HG03045 (cell line): ENCODE data around the gene SMIM8.
"Not testable (repeated sequence)": the region's sequence is repeated elsewhere in the genome, so short reads cannot be mapped to it uniquely, and the experiment has no call there.

Source experiments
- ATAC-seq: cut with Tn5 transposase; IDR thresholded peaks from one replicate; pipeline ENCODE4 v1.9.1; 2021; ENCODE audit warnings: mild to moderate bottlenecking, moderate library complexity; ENCODE audit not compliant: unreplicated experiment

The SMIM8 gene, protein sequence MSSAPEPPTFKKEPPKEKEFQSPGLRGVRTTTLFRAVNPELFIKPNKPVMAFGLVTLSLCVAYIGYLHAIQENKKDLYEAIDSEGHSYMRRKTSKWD

DNA sequence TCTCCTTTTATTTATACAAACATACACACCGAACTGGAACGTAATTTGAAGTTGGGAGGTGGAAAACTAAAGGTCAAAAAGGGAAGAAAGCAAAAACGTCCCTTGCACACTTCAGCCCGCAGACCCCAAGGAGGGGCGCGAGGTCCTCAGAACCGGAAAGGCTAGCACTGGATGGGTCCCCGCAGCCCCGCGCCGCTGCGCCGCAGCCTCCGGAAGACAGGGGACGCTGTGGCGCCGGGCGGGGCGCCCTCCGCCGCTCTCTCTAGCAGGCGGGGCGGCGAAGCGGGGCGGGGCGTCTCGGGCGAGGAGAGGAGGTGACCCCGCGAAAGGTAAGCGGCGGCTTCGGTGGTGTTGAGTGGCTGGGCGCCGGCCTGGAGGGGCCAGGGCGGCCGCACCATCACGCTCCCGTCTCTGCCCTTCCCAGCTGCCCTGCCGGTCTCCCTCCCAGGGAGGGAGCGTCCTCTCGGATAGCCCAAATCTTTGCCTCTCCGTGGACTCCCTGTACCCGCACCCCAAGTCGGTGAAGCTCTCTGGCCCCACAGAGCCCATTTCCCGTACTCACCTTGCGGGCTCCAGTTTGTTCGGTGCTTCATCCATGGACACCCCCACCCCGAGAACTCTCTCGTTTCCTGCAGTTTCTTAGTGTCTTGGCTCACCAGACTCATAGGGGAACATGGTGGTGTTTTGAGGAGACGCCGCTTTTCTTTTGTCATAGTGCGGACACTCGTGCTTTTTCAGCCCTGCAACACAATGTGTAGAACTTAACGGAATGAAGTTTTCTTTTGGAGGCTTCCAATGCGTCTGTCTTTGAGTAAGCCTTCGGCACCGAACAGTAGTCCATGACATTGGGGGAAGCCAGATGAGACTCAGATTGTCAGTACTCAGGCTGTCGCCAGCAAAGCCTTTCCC lies at the start of gene SMIM8:
SMIM8 (plus strand) TSS at position 285 of the 909 bp plus-strand sequence. CDS start 14,444 bp downstream, outside the sequence.
- peak; percentile 100 for ATAC-seq

DNA sequence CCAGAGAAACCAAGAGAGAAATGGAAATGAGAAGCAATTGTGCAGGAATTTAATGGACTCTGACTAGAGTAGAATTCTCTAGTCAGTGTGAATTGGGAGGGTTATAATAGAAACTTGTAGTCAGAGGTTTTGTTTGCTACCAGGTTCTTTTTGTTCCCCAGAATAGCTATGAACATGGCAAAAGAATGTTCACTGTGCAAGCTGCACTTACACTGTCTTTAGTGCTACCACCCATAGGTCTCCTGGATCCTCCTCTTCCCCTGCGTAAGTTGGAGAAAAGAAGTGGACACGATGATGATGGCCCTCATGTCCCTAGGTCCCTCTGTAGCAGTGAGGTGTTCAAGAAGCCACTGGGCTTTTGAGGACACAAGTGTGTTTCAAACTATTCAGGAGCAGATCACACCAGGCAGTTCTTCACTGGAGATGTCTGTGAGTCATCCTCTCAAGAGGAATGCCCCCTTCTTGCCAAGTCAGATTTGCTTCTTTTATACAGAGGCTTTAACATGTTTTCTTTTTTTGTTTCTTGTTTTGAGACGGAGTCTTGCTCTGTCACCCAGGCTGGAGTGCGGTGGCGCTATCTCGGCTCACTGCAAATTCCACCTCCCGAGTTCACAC lies 47.6 kb upstream of the SMIM8 start:
- ATAC-seq = no peak

DNA sequence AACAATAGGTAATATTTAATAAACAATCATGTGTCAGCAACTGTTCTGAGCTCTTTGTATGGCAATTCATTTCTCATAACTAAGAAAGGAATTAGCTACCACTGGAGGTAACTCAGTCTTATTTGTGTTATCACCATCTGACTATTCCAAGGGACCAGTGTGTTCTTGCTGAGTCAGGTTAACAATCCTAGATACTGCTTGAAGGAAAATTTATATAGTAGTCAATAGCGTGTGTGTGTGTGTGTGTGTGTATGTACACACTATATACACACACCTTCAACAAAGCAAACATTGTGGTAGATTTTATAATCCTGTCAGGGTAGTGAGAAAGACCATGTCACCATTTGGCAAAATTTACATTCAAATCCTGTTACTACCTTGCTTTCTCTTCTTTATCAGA lies 45.8 kb upstream of the SMIM8 start:
- ATAC-seq = no peak

DNA sequence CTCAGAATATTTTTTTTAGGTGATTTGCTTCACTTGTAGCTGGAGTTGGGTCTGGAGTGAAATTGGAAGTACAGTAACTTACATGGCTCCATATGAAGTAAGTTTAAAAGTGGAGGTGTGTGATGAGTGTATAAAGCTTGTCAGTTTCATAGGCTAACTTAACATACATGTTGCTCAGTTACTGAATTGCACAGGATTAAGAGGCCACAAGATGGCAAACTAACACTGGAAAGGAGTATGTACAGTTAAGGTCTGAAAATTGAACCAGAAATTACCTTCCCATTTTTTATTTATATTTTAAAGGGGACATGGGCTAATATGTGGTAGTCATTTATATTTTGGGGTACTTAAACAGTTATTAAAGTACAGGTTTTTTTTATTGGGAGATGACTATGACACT lies 45.3 kb upstream of the SMIM8 start:
- ATAC-seq = no peak

DNA sequence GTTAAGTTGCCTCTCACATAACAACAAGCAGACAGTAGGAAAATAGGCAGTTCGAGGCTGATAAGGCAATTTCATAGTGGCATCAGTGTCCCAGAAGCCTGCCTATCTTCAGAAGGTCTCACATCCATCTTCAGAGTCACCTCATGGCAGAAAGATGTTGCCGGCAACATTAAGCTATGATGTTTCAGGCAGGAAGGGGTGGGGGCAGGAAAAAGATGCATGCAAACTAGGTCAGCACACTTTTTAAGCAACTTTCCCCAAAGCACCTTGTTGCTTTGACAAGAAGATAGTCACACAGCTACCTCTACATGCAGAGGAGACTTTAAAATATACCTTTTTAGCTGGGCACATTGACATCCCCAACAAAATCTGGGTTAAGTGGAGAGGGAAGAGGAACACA lies 43.2 kb upstream of the SMIM8 start:
- ATAC-seq = no peak

DNA sequence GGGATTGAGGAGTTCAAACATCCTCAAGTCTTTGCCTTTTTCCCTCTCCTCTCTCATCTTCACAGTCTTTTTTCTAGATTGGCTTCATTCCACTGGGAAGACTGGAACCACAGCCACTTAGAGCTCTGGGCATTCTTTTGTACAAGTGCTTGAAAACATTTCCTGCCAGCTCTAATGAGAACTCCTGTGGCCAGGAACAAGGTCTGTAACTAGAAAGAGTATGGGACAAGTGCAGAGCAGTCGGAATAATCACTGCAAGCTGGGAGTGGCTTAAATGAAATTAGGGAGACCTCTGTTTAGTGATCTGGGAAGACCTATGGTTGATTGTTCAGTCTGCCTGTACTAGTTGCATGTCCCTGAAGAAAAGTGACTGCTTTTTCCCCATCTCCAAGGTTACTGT lies 41.0 kb upstream of the SMIM8 start:
- no peak for ATAC-seq

DNA sequence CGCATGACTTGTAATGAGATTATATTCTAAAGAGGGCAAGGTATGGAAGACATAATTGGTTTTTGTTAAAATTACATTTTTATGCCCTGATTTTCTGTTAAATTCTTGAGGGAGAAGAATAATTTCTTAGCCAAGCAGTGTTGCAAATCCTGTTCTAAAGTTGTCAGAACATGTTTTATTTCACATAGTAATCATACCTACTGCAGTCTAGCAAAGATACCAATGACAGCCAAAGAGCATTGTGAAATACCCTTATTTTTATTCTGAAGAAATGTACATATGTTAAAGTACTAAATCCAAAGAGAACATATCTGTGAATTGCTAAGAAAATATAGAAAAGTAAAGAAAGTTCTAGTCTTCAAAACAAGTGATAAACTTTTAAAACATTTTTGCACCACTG lies 39.6 kb upstream of the SMIM8 start:
- no peak for ATAC-seq

DNA sequence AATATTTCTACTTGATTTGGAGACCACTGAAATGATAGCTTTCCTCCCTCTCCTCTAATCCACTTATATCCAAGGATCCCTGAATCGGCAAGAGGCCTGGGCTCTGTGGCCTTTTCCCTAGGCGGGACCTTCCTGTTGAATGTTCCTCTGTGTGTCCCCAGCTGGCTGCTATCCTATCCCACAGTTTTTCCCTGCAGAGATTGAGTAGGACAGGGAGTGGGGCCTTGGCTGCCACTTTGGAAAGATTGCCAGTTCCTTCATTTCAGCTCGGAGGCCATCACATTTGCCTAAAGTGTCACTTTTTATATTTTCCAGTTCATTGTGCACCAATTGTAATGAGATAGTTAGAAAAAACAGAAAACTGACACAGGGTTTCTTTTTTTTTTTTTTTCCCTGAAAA lies 38.9 kb upstream of the SMIM8 start:
- ATAC-seq = no peak

DNA sequence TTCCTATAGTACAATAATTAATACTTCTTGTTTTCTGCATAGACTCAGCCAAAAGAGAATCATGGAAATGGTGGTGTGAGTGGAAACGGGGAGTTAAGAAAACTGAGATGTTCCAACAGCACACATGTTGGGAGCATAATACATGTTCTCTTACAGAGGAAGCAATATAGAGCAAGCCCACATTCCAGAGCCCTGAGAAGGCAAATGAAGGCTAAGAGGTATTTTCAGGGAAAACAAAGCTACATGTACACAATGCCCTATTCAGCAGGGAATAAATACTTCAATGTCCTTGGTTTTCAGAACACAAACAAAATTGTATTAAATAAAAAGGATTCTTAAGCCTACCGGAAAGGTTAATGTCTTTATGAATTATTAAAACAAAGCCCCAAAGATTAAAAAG lies 35.1 kb upstream of the SMIM8 start:
- ATAC-seq = no peak

DNA sequence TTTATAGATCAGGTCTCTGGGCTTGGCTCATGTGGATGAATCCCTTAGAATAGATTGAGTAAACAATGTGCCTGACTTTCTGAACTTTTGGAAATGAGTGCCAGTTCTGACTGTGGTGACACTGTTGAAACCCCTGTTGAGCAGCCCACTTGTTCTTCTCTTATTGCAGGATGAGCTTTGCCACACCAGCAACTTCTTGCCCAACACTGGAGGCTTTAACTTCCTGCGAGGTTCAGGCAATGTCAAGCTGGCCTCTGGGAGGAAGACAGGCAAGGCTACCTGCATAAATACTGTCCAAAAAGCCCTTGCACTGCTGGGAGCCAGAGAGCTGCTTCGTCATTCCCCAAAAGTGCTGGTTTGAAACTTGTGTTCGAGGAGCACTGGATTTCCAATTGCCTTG lies 32.8 kb upstream of the SMIM8 start:
- no peak for ATAC-seq

DNA sequence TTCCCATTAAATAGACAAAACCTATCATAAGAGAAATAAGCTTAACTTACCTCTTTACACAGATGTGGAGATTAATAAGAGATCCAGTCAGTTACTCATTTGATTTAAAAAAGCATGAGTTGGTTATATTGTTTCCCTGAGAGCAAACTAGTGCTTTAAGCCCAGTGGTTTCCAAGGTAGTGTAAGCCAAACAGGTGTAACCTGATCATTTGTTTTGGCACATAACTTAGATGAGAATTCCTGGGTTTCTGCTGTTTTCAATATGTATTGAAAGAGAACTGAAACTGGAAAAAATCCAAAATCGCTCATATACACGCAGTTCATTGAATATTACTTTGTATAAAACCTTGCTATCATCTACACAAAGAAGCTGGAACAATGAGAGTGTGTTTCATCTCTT lies 30.5 kb upstream of the SMIM8 start:
- no peak for ATAC-seq

DNA sequence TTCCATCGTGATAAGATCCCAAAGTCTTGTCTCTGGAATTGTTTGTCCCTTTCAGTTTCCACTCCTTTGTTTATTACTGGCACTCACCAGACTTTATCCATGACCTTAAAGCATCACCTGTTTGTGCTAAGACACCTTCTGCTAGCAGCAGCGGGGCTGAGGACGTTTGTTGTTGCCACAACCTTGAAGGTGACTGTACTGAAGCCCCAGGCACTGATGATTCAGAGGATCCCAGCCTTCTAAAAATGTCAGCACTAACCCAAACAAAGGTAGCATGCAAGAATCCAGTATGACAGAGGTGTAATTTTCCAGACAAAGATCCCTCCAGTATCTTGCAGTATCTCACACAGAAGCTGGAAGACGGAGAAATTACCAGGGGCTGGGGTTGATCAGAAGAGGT lies 28.9 kb upstream of the SMIM8 start:
- no peak for ATAC-seq

DNA sequence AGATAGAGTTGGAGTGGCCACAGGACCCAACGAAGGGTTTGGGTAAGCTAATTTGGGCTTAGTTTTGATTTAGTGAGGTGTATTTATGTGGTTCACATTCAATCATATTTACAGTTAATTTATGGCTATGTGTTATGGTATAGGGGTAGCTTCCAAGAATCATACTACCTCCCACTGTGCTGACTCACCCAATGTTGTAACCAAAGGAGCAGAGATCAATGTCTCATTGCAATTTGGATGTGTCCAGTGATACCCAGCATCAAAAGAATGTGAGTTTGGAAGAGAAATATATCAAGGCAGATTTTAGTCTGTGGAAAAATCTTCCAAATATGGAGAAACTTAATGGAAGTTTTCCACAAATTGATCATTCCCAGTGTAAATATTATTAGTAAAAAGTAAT lies 25.3 kb upstream of the SMIM8 start:
- no peak for ATAC-seq

DNA sequence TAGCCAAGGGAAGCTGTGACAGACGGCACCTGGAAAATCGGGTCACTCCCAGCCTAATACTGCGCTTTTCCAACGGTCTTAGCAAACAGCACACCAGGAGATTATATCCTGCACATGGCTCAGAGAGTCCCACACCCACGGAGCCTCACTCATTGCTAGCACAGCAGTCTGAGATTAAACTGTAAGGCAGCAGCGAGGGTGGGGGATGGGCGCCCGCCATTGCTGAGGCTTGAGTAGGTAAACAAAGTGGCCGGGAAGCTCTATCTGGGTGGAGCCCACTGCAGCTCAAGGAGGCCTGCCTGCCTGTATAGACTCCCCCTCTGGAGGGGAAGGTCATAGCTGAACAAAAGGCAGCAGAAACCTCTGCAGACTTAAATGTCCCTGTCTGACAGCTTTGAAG lies 21.1 kb upstream of the SMIM8 start:
- ATAC-seq = not testable (repeated sequence)

DNA sequence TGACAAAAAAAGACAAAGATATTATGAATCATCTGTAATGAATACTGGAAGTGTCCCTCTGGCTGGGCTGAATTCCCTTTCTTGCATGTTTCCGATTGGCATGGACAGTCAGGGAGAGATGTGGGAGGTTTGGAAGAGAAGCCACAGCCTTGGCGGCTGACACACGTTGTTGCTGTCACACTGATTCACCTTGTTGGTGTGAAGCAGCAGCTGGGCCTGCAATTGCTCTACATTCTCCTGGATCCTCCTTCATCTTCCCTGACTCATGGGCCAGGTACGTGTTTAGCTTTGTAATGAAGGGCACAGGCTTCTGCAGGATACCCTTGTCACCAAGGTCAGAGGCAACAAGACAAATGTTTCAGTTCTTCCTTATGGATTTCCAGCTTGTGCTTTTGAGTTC lies 13.4 kb upstream of the SMIM8 start:
- ATAC-seq = no peak

DNA sequence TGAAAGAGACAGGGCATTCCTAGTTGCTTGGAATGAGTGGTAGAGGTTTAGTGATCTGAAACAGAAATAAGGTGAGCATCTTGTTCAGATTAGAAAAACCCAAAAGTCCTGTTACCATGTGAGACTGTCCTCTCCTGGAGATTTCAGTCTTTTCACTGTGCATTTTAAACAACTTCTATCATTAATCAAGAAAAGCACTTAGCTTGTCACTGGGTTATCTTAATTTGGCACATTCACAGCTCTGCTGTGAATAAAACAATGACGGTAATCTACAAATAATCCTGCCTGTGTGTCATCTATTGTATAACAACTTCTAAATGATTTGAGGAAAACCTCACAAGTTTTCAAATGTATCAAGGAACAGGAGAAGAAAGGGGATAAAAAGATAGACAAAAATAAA lies 9.5 kb upstream of the SMIM8 start:
- ATAC-seq = no peak

DNA sequence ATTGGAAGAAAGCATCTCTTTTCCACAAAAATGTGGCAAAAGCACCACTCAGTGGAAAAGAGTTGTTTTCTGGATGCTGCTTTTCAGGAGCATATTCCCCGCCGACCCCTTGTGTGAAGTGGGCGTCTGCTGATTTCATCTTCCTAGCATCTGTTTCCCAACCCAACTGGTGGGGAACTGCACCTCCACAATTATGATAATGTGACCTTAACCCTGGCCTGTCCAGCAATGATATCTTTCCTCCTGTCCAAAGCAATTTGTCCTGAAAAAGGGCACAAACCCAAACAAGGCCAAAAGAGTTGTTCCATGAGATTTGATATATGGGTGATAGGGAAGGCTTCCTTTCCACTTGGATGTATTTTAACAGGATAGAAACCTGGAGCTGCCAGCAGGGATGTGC lies 7.3 kb upstream of the SMIM8 start:
- ATAC-seq = no peak

DNA sequence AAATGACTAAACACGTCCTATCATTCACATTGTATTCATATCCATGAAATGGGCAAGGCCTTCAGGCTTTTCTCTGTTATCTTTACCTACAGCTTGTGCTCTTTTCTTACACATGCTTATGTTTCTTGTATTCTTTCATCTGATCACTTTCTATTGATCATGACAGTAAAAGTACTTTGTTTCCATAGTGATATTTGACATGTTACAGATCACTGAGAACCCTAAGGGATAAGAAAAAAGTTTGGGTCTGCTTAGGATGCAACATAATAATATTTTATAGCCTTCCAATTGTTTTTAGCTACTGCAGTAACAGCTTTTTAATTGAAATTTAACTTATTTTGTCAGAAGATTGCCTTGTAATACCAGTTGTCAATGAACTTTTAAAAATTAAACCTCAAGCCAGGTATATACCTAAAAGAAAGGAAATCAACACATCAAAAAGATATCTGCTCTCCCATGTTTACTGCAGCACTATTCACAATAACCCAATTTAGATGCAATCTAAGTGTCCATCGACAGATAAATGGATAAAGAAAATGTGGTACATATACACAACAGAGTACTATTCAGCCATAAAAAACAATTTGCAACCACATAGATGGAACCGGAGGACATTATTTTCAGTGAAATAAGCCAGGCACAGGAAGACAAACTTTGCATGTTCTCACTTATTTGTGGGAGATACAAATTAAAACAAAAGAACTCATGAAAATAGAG lies 3.0 kb upstream of the SMIM8 start:
- no peak for ATAC-seq

DNA sequence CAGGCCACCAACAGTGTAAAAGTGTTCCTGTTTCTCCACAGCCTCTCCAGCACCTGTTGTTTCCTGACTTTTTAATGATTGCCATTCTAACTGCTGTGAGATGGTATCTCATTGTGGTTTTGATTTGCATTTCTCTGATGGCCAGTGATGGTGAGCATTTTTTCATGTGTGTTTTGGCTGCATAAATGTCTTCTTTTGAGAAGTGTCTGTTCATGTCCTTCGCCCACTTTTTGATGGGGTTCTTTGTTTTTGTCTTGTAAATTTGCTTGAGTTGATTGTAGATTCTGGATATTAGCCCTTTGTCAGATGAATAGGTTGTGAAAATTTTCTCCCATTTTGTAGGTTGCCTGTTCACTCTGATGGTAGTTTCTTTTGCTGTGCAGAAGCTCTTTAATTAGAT lies 1.5 kb downstream of the SMIM8 start:
- not testable (repeated sequence) for ATAC-seq

DNA sequence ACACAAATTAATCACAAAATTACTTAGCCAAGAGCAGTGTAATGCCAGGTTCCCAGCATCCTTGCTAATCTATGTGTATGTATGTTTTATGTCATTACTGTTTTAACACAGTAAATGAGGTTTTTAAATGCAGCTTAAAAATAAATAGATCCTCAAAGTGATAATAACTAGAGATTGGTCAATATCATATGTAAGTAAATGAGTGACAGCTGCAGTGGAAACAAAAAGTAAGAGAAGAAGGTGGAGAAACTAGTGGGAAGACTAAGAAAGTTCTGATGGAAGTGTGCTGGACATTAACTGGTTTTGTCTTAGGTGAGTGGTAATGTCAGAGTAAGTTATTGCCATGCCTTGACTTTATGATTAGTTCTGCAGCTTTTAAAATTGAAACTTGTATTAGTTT lies 8.6 kb downstream of the SMIM8 start:
- no peak for ATAC-seq

DNA sequence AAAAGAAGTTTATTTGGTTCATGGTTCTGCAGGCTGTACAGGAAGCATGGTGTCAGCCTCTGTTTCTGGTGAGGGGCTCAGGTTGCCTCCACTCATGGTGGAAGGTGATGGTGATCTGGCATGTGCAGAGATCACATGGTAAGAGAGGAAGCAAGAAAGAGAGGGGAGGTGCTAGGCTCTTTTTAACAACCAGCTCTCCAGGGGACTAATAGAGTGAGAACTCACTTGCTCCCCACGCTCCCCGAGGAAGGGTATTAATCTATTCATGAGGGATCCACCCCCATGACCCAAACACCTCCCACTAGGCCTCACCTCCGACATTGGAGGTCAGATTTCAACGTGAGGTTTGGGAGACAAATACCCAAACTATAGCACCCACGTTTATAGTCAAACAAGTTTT lies 10.6 kb downstream of the SMIM8 start:
- no peak for ATAC-seq
